HepG2 (cell line): ENCODE data around the gene ACADVL. TPM values are rescaled to one million over a fixed set of nuclear protein-coding genes. Genes with fewer than 3 reads are reported as not detected.

Experiments
- GZF1 ChIP-seq: sonication (generic); formaldehyde crosslinking; IDR thresholded peaks from 2 replicates; pipeline ENCODE4 v1.5.1; 2020; ENCODE audit warnings: mild to moderate bottlenecking, missing genetic modification reagents
- NR1H2 ChIP-seq: sonication (generic); formaldehyde crosslinking; IDR thresholded peaks from 2 replicates; pipeline ENCODE4 v1.8.1; 2022; ENCODE audit warnings: low read depth, missing genetic modification reagents, borderline replicate concordance
- RAD21 ChIP-seq: fragments of 450-650 bp; formaldehyde crosslinking; IDR thresholded peaks from 2 replicates; pipeline ENCODE4 v1.5.0; 2020; ENCODE audit warnings: mild to moderate bottlenecking
- SP5 ChIP-seq: IDR thresholded peaks from 2 replicates; pipeline ENCODE4 v1.6.1; 2016; ENCODE audit warnings: low read depth, borderline replicate concordance
- ZNF563 ChIP-seq: sonication (generic); formaldehyde crosslinking; IDR thresholded peaks from 2 replicates; pipeline ENCODE4 v1.8.0; 2022; ENCODE audit warnings: mild to moderate bottlenecking, moderate library complexity, missing genetic modification reagents
- ZNF577 ChIP-seq: sonication (generic); formaldehyde crosslinking; IDR thresholded peaks from 2 replicates; pipeline ENCODE4 v1.4.0; 2020; ENCODE audit warnings: mild to moderate bottlenecking, low read depth, missing genetic modification reagents, borderline replicate concordance
- ZSCAN21 ChIP-seq: sonication (generic); formaldehyde crosslinking; IDR thresholded peaks from 2 replicates; pipeline ENCODE4 v1.8.0; 2022; ENCODE audit warnings: mild to moderate bottlenecking, missing genetic modification reagents, moderate library complexity, borderline replicate concordance
- ZSCAN30 ChIP-seq: sonication (generic); formaldehyde crosslinking; IDR thresholded peaks from 2 replicates; pipeline ENCODE4 v1.5.0; 2020; ENCODE audit warnings: mild to moderate bottlenecking, missing genetic modification reagents
- polyA plus RNA-seq, 8 experiments: library from polyadenylated mRNA; depleted of rRNA in 3 of 8; stranded (reverse) in 7 of 8; unstranded in 1 of 8; fragments of >200 nt; fragmentation: Illumina TruSeq in 4 of 8; extraction: Trizol in 4 of 8; gene quantifications; 2 replicates each; pipeline versions ENCODE4 v1.2.1 to v1.2.3, GENCODE V29; 2011 to 2016; ENCODE audit warnings: low read depth in 4 of 8, missing spikeins in 1 of 8, mixed read lengths in 1 of 8; ENCODE audit not compliant: insufficient read depth in 1 of 8
- total RNA-seq, 5 experiments: library from RNA; depleted of rRNA; stranded (reverse); fragments of >200 nt; fragmentation: Illumina TruSeq; extraction: Trizol; gene quantifications; 2 replicates each; pipeline ENCODE4 v1.2.3, GENCODE V29; 2016; ENCODE audit warnings: low read depth in 1 of 5
- TF ChIP-seq, protein P1 (sequence below): IDR thresholded peaks from 2 replicates; pipeline ENCODE4 v1.6.1; 2016; ENCODE audit warnings: low read depth, missing genetic modification reagents, missing compliant biosample characterization
- TF ChIP-seq, protein P2 (sequence below): sonication (generic); formaldehyde crosslinking; IDR thresholded peaks from 2 replicates; pipeline ENCODE4 v1.8.0; 2022; ENCODE audit warnings: mild to moderate bottlenecking, missing genetic modification reagents, moderate library complexity
- TF ChIP-seq, protein P3 (sequence below): IDR thresholded peaks from 2 replicates; pipeline ENCODE4 v1.6.1; 2016
- TF ChIP-seq, protein P4 (sequence below): sonication (generic); formaldehyde crosslinking; IDR thresholded peaks from 2 replicates; pipeline ENCODE4 v1.5.0; 2020; ENCODE audit warnings: missing genetic modification reagents
- TF ChIP-seq, protein P5 (sequence below): sonication (generic); formaldehyde crosslinking; IDR thresholded peaks from 2 replicates; pipeline ENCODE4 v1.5.0; 2020; ENCODE audit warnings: missing genetic modification reagents

Gene ACADVL
- total and polyA plus RNA-seq, 2 of the 13 experiments (the other 11 are each of a cell fraction or from before 2014, with no cell fraction given): 219 to 412 TPM

DNA sequence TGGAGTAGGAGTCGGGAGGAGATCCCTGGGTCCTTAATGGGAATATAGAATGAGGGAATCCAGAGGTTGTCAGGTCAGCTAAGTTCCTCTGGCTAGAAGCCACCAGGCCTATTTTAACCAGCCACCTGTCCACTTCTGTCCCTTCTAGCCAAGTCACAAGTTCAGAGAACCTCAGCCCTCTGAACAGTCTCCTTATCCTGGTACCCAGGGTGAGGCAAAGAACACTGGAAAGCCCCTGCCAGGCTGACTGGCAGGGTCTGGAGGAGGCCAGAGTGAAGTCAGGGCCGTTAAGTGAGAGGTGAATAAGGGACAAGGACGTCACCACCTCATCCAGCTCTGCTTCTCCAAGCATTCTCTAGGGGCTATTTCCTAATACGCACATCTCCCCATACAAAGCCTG lies 29.1 kb downstream of the ACADVL start (continued):
- TF ChIP-seq, protein P1, sequence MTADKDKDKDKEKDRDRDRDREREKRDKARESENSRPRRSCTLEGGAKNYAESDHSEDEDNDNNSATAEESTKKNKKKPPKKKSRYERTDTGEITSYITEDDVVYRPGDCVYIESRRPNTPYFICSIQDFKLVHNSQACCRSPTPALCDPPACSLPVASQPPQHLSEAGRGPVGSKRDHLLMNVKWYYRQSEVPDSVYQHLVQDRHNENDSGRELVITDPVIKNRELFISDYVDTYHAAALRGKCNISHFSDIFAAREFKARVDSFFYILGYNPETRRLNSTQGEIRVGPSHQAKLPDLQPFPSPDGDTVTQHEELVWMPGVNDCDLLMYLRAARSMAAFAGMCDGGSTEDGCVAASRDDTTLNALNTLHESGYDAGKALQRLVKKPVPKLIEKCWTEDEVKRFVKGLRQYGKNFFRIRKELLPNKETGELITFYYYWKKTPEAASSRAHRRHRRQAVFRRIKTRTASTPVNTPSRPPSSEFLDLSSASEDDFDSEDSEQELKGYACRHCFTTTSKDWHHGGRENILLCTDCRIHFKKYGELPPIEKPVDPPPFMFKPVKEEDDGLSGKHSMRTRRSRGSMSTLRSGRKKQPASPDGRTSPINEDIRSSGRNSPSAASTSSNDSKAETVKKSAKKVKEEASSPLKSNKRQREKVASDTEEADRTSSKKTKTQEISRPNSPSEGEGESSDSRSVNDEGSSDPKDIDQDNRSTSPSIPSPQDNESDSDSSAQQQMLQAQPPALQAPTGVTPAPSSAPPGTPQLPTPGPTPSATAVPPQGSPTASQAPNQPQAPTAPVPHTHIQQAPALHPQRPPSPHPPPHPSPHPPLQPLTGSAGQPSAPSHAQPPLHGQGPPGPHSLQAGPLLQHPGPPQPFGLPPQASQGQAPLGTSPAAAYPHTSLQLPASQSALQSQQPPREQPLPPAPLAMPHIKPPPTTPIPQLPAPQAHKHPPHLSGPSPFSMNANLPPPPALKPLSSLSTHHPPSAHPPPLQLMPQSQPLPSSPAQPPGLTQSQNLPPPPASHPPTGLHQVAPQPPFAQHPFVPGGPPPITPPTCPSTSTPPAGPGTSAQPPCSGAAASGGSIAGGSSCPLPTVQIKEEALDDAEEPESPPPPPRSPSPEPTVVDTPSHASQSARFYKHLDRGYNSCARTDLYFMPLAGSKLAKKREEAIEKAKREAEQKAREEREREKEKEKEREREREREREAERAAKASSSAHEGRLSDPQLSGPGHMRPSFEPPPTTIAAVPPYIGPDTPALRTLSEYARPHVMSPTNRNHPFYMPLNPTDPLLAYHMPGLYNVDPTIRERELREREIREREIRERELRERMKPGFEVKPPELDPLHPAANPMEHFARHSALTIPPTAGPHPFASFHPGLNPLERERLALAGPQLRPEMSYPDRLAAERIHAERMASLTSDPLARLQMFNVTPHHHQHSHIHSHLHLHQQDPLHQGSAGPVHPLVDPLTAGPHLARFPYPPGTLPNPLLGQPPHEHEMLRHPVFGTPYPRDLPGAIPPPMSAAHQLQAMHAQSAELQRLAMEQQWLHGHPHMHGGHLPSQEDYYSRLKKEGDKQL (CRISPR knock-in tag): no peak
- no peak for TF ChIP-seq ZSCAN30 (CRISPR knock-in tag)
- TF ChIP-seq, protein P2, sequence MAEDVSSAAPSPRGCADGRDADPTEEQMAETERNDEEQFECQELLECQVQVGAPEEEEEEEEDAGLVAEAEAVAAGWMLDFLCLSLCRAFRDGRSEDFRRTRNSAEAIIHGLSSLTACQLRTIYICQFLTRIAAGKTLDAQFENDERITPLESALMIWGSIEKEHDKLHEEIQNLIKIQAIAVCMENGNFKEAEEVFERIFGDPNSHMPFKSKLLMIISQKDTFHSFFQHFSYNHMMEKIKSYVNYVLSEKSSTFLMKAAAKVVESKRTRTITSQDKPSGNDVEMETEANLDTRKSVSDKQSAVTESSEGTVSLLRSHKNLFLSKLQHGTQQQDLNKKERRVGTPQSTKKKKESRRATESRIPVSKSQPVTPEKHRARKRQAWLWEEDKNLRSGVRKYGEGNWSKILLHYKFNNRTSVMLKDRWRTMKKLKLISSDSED (CRISPR knock-in tag): no peak
- TF ChIP-seq GZF1 (CRISPR knock-in tag): no peak
- no peak for TF ChIP-seq NR1H2 (CRISPR knock-in tag)
- TF ChIP-seq, protein P3, sequence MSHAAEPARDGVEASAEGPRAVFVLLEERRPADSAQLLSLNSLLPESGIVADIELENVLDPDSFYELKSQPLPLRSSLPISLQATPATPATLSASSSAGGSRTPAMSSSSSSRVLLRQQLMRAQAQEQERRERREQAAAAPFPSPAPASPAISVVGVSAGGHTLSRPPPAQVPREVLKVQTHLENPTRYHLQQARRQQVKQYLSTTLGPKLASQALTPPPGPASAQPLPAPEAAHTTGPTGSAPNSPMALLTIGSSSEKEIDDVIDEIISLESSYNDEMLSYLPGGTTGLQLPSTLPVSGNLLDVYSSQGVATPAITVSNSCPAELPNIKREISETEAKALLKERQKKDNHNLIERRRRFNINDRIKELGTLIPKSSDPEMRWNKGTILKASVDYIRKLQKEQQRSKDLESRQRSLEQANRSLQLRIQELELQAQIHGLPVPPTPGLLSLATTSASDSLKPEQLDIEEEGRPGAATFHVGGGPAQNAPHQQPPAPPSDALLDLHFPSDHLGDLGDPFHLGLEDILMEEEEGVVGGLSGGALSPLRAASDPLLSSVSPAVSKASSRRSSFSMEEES (CRISPR knock-in tag): no peak
- no peak for TF ChIP-seq RAD21
- no peak for TF ChIP-seq ZSCAN21 (CRISPR knock-in tag)
- no peak for TF ChIP-seq SP5 (CRISPR knock-in tag)
- no peak for TF ChIP-seq ZNF563 (CRISPR knock-in tag)
- no peak for TF ChIP-seq ZNF577 (CRISPR knock-in tag)
- TF ChIP-seq, protein P4, sequence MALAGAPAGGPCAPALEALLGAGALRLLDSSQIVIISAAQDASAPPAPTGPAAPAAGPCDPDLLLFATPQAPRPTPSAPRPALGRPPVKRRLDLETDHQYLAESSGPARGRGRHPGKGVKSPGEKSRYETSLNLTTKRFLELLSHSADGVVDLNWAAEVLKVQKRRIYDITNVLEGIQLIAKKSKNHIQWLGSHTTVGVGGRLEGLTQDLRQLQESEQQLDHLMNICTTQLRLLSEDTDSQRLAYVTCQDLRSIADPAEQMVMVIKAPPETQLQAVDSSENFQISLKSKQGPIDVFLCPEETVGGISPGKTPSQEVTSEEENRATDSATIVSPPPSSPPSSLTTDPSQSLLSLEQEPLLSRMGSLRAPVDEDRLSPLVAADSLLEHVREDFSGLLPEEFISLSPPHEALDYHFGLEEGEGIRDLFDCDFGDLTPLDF: no peak
- TF ChIP-seq, protein P5, sequence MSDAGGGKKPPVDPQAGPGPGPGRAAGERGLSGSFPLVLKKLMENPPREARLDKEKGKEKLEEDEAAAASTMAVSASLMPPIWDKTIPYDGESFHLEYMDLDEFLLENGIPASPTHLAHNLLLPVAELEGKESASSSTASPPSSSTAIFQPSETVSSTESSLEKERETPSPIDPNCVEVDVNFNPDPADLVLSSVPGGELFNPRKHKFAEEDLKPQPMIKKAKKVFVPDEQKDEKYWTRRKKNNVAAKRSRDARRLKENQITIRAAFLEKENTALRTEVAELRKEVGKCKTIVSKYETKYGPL (CRISPR knock-in tag): no peak
